VCaP (cell line): ENCODE results near the gene APBB1IP.

Experiments
- H3K27ac ChIP-seq: fragments of 450-650 bp; 2 replicates; pipeline ENCODE4 v1.5.1; 2017
- TF ChIP-seq, protein P1 (sequence below): fragments of 450-650 bp; conservative IDR thresholded peaks from 2 replicates; pipeline ENCODE4 v1.5.1; 2017; ENCODE audit warnings: mild to moderate bottlenecking, moderate library complexity

APBB1IP gene

DNA sequence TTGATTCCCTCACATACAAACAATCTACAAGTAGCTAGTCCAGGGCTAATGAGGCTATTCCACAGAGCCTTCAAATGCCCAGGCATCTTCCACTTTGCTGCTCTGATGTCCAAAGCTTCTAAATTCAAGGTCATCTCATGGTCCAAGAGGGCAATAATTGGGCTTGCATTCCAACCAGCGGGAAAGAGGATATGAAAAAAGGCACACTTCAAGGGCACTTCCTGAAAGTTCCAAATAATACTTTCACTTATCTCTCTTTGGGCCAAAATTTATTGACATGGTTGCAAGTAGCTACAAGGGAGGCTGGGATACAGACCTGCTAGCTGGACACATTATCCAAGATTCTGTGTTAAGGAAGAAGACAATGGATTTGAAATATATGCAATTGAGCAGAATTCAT, 25.2 kb upstream of the APBB1IP start:
- TF ChIP-seq, protein P1, sequence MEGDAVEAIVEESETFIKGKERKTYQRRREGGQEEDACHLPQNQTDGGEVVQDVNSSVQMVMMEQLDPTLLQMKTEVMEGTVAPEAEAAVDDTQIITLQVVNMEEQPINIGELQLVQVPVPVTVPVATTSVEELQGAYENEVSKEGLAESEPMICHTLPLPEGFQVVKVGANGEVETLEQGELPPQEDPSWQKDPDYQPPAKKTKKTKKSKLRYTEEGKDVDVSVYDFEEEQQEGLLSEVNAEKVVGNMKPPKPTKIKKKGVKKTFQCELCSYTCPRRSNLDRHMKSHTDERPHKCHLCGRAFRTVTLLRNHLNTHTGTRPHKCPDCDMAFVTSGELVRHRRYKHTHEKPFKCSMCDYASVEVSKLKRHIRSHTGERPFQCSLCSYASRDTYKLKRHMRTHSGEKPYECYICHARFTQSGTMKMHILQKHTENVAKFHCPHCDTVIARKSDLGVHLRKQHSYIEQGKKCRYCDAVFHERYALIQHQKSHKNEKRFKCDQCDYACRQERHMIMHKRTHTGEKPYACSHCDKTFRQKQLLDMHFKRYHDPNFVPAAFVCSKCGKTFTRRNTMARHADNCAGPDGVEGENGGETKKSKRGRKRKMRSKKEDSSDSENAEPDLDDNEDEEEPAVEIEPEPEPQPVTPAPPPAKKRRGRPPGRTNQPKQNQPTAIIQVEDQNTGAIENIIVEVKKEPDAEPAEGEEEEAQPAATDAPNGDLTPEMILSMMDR, result no peak
- no peak overlapping the region for H3K27ac ChIP-seq

DNA sequence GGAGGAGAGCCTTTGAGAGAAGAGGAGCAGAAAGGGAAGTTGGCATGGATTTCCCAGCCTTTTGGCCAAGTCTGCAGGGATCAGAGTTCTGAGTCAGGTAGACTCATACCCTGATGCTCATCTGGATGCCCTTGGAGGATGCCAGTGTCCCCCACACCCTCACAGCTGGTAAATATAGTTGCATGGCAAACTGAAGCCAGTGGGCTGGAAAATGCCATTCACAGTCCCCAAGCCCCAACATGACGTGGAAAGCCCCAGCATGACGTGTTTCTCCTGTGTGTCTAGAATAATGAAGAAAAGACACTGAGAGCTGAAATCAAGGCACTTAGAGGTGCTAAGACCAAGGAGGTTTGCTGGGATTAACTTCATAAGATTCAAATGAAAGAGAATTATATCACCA, 24.8 kb upstream of the APBB1IP start:
- H3K27ac ChIP-seq, result no peak overlapping the region
- TF ChIP-seq, protein P1, result no peak

DNA sequence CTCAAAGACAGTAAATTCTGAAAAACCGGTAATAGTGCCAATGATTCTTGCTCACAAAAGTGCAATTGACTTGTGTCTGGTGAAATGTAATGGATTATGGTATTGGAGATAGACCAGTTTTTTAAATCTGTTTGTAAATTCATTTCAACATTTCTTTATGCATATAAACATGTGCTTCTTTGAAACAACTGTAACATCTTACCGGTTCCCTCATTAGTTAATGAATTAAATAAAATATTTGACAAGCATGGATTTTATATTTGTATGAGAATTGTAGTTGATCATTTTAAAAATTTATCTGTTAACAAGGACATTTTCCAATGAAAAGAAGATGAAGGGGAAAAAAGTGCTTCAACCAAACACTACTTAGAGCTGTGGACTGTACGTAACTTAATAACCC, 21.0 kb upstream of the APBB1IP start:
- no peak overlapping the region for H3K27ac ChIP-seq
- TF ChIP-seq, protein P1, result no peak

DNA sequence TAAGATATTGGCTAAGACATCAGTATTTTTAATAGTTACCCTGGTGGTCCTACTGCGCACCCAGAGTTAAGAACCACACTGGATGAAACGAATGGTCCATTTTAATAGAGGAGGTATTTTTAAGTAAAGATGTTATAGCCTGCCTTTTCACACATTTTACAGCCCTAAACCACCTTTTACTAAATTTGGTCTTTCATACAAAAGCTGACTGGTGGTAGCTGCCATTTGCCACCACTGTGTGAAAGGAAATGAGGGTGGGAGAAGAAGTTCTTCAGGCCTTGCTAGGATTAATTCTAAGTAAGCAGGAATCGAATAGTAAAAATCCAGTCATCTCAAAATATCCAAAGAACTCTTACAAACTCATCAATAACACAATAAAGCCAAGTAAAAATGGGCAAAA, 15.2 kb upstream of the APBB1IP start:
- H3K27ac ChIP-seq, result no peak overlapping the region
- TF ChIP-seq, protein P1, result no peak

DNA sequence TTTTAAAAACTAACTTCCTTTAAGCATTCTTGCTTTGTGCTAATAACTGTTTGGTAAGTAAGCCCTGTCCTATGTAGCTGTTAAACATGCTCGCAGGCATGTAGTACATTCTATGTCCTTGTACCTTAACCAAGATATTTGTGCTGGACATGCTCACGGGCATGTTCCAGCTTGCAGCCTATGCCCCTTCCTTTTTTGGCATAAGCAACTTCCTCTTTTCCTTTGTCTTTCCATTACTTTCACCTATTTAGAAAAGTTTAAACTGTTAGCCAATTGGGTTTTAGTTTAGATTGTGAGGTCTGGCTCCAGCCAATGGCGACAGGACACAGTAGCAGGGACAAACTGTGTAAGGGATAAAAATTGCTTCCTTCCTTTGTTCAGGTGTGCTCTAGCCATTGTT, 14.4 kb upstream of the APBB1IP start:
- no peak overlapping the region for H3K27ac ChIP-seq
- TF ChIP-seq, protein P1, result no peak

DNA sequence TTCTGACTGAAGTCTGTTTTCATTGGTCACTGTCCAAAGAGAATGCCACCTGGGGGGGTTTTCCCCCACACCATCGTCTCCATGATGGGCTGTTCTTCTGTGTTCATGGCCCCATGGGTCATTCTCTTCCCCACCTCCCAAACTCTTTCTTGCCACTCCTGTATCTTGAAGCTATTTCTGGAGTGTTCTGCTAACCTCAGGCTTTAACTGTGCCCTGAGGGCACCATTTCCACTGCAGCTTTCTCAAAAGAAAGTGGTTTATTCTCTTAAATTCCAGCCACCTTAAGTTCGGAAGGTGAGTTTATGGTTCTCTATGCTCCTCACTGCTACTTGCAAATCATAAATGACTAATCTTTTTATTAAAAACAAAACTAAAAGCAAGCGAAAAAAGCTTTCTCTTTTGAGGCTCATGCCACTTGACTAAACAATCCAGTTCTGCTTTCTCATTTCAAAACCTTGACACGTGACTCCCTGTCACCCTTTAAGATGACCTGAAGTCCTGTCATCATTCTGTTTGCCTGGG, 7.4 kb upstream of the APBB1IP start:
- no peak overlapping the region for H3K27ac ChIP-seq
- TF ChIP-seq, protein P1, result no peak

DNA sequence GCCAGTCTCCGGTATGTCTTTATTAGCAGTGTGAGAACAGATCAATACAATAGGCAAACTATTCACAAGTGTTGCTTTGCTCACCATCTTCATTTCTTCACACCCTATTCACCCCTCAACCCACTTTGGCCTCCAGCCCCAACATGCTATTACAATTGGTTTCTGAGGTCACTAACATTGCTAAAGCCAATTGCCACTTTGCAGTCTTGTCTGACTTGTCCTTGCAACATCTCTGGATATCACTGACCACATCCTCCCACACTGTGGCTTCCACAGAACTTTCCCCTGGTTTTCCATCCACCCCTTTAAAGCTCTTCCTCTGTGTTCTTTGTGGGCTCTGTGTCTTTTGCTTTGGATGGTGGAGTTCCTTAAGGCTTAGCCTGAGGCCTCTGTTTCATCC, 5.2 kb upstream of the APBB1IP start:
- TF ChIP-seq, protein P1, result no peak
- no peak overlapping the region for H3K27ac ChIP-seq
